ENCODE results near the gene FAM168A. TPM values are rescaled to one million over a fixed set of nuclear protein-coding genes. Genes with fewer than 3 reads are reported as not detected.

The FAM168A gene
- total RNA-seq, 1 donor: 28.2 TPM

- TF ChIP-seq, protein P1, sequence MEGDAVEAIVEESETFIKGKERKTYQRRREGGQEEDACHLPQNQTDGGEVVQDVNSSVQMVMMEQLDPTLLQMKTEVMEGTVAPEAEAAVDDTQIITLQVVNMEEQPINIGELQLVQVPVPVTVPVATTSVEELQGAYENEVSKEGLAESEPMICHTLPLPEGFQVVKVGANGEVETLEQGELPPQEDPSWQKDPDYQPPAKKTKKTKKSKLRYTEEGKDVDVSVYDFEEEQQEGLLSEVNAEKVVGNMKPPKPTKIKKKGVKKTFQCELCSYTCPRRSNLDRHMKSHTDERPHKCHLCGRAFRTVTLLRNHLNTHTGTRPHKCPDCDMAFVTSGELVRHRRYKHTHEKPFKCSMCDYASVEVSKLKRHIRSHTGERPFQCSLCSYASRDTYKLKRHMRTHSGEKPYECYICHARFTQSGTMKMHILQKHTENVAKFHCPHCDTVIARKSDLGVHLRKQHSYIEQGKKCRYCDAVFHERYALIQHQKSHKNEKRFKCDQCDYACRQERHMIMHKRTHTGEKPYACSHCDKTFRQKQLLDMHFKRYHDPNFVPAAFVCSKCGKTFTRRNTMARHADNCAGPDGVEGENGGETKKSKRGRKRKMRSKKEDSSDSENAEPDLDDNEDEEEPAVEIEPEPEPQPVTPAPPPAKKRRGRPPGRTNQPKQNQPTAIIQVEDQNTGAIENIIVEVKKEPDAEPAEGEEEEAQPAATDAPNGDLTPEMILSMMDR (IDR thresholded peaks at IDR 0.05; ENCODE audit: extremely low read depth, low read depth, low read length): no peak
- Histone ChIP-seq H3K27me3 (ENCODE audit: insufficient read depth, low read length) (no peaks in the 10 kb centered on the region), H2AFZ (ENCODE audit: low read length) (no peak overlapping the region), H3K4me1 (ENCODE audit: insufficient read depth, low read length) (peaks cover 33% of the 10 kb centered on the region), H3K36me3 (ENCODE audit: insufficient read depth, low read length) (peaks cover 20% of the 10 kb centered on the region), H3K4me2 (ENCODE audit: insufficient read depth, low read length) (peak overlapping the region; percentile 23), H4K20me1 (ENCODE audit: insufficient read depth, low read length) (no peaks in the 10 kb centered on the region), H3K4me3 (ENCODE audit: insufficient read depth, low read length) (no peak overlapping the region), H3K9me3 (ENCODE audit: low read depth, low read length) (no peaks in the 10 kb centered on the region), H3K27ac (ENCODE audit: low read depth, low read length) (peak overlapping the region; percentile 26), H3K79me2 (ENCODE audit: insufficient read depth, low read length) (no peaks in the 10 kb centered on the region)
- peak; percentile 86 for DNase-seq (ENCODE audit: insufficient read length, low spot score, missing footprints)
These were observed 198.3 kb downstream of the FAM168A start for GRCh38 chr11:73399636-73400035.

- Histone ChIP-seq H3K4me1 (ENCODE audit: insufficient read depth, low read length) (peaks cover 33% of the 10 kb centered on the region), H3K4me3 (ENCODE audit: insufficient read depth, low read length) (peak overlapping the region; percentile 11), H2AFZ (ENCODE audit: low read length) (no peak overlapping the region), H3K27me3 (ENCODE audit: insufficient read depth, low read length) (no peaks in the 10 kb centered on the region), H3K4me2 (ENCODE audit: insufficient read depth, low read length) (peak overlapping the region; percentile 23), H3K36me3 (ENCODE audit: insufficient read depth, low read length) (peaks cover 20% of the 10 kb centered on the region), H3K79me2 (ENCODE audit: insufficient read depth, low read length) (no peaks in the 10 kb centered on the region), H4K20me1 (ENCODE audit: insufficient read depth, low read length) (no peaks in the 10 kb centered on the region), H3K27ac (ENCODE audit: low read depth, low read length) (peak overlapping the region; percentile 43), H3K9me3 (ENCODE audit: low read depth, low read length) (no peaks in the 10 kb centered on the region)
- TF ChIP-seq, protein P1 (IDR thresholded peaks at IDR 0.05; ENCODE audit: extremely low read depth, low read depth, low read length): no peak
- DNase-seq (ENCODE audit: insufficient read length, low spot score, missing footprints): peak; percentile 93
These were observed 198.7 kb downstream of the FAM168A start for GRCh38 chr11:73399159-73399590.

DNA sequence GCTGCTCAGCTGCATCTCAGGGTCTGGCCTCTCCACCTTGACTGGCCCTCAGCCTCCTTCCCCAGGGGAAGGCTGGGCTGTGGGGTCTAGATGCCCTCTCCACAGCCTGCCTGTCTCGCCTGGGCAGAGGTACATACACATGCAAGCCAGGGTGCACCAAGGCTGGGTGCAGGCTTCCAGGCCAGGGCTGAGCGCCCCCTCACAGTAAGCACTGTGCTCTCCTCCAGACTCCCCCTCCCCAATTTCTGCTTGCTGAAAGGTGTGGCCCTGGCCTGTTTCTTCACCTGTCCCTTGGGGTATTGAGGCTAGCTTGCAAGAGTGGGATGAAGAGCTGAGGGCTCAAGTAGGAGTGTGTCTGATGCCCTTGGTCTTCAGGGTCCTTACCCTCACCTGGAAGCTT lies 199.2 kb downstream of the FAM168A start:
- Histone ChIP-seq H4K20me1 (ENCODE audit: insufficient read depth, low read length) (peaks cover 1% of the 10 kb centered on the region), H3K79me2 (ENCODE audit: insufficient read depth, low read length) (no peaks in the 10 kb centered on the region), H3K36me3 (ENCODE audit: insufficient read depth, low read length) (peaks cover 24% of the 10 kb centered on the region), H3K9me3 (ENCODE audit: low read depth, low read length) (no peaks in the 10 kb centered on the region), H3K27me3 (ENCODE audit: insufficient read depth, low read length) (no peaks in the 10 kb centered on the region), H2AFZ (ENCODE audit: low read length) (no peak overlapping the region), H3K27ac (ENCODE audit: low read depth, low read length) (peak overlapping the region; percentile 43), H3K4me2 (ENCODE audit: insufficient read depth, low read length) (no peak overlapping the region), H3K4me1 (ENCODE audit: insufficient read depth, low read length) (peaks cover 33% of the 10 kb centered on the region), H3K4me3 (ENCODE audit: insufficient read depth, low read length) (no peak overlapping the region)
- DNase-seq (ENCODE audit: insufficient read length, low spot score, missing footprints): no peak
- TF ChIP-seq, protein P1 (IDR thresholded peaks at IDR 0.05; ENCODE audit: extremely low read depth, low read depth, low read length): no peak

DNA sequence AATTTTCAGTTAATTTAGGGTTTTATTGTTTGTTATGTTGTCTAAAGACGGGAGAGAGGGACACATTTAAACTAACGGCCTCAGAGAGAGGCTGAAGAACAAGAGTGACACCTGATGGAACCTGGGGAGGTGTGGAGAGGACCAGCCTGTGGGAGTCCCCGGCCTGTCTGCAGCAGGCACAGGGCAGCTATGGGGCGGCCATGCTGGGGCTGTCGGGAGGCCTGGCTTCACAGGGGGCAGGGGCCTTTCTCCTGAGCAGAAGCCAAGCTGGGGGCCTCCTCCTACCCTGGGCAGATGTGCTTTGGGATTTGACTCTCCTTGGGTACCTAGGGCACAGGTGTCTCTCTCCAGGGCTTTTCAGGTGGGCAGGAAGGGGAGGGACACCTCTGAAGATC lies 199.8 kb downstream of the FAM168A start:
- Histone ChIP-seq H3K36me3 (ENCODE audit: insufficient read depth, low read length) (peaks cover 25% of the 10 kb centered on the region), H3K79me2 (ENCODE audit: insufficient read depth, low read length) (no peaks in the 10 kb centered on the region), H3K4me2 (ENCODE audit: insufficient read depth, low read length) (no peak overlapping the region), H4K20me1 (ENCODE audit: insufficient read depth, low read length) (peaks cover 7% of the 10 kb centered on the region), H3K4me1 (ENCODE audit: insufficient read depth, low read length) (peaks cover 36% of the 10 kb centered on the region), H2AFZ (ENCODE audit: low read length) (no peak overlapping the region), H3K27ac (ENCODE audit: low read depth, low read length) (no peak overlapping the region), H3K9me3 (ENCODE audit: low read depth, low read length) (no peaks in the 10 kb centered on the region), H3K27me3 (ENCODE audit: insufficient read depth, low read length) (no peaks in the 10 kb centered on the region), H3K4me3 (ENCODE audit: insufficient read depth, low read length) (no peak overlapping the region)
- DNase-seq (ENCODE audit: insufficient read length, low spot score, missing footprints): no peak
- TF ChIP-seq, protein P1 (IDR thresholded peaks at IDR 0.05; ENCODE audit: extremely low read depth, low read depth, low read length): no peak

All from osteoblast (primary cell).